Kidney epithelial cell (primary cell): ENCODE data around the gene FGF12. TPM values are rescaled to one million over a fixed set of nuclear protein-coding genes. Genes with fewer than 3 reads are reported as not detected.

Experiments used
- DNase-seq: peaks from one replicate; pipeline ENCODE4 v3.0.0-alpha.2; 2010; ENCODE audit warnings: low read depth
- H3K27me3 ChIP-seq: 2 replicates; pipeline ENCODE4 v1.6.0; 2011; ENCODE audit warnings: low read length; ENCODE audit not compliant: control insufficient read depth, insufficient read depth
- H3K36me3 ChIP-seq: 2 replicates; pipeline ENCODE4 v1.5.1; 2011; ENCODE audit warnings: low read length; ENCODE audit not compliant: control insufficient read depth, insufficient read depth
- H3K4me3 ChIP-seq: 2 replicates; pipeline ENCODE4 v1.5.1; 2011; ENCODE audit warnings: low read depth, mild to moderate bottlenecking, control low read depth, low read length
- total RNA-seq: library from RNA; depleted of rRNA; stranded (reverse); fragments of >200 nt; gene quantifications from 2 replicates; pipeline ENCODE4 v1.2.3, GENCODE V29; 2015
- TF ChIP-seq, protein P1 (sequence below): IDR thresholded peaks from 2 replicates; pipeline ENCODE4 v1.5.1; 2011; ENCODE audit warnings: mild to moderate bottlenecking, moderate library complexity, low read length, control low read depth, inconsistent platforms; ENCODE audit not compliant: insufficient read depth, poor library complexity, severe bottlenecking

FGF12 gene
- total RNA-seq, 1 donor from 2014 or later, result 3.2 TPM

GRCh38 chr3:192651836-192652512, 75.4 kb downstream of the FGF12 start:
- Histone ChIP-seq H3K36me3 (no peaks in the 10 kb centered on the region), H3K4me3 (no peak overlapping the region), H3K27me3 (no peaks in the 10 kb centered on the region)
- TF ChIP-seq, protein P1, sequence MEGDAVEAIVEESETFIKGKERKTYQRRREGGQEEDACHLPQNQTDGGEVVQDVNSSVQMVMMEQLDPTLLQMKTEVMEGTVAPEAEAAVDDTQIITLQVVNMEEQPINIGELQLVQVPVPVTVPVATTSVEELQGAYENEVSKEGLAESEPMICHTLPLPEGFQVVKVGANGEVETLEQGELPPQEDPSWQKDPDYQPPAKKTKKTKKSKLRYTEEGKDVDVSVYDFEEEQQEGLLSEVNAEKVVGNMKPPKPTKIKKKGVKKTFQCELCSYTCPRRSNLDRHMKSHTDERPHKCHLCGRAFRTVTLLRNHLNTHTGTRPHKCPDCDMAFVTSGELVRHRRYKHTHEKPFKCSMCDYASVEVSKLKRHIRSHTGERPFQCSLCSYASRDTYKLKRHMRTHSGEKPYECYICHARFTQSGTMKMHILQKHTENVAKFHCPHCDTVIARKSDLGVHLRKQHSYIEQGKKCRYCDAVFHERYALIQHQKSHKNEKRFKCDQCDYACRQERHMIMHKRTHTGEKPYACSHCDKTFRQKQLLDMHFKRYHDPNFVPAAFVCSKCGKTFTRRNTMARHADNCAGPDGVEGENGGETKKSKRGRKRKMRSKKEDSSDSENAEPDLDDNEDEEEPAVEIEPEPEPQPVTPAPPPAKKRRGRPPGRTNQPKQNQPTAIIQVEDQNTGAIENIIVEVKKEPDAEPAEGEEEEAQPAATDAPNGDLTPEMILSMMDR, result no peak
- no peak for DNase-seq

- Histone ChIP-seq H3K36me3 (no peaks in the 10 kb centered on the region), H3K4me3 (no peak overlapping the region), H3K27me3 (no peaks in the 10 kb centered on the region)
- no peak for DNase-seq
- TF ChIP-seq, protein P1, result no peak
These were observed 81.9 kb downstream of the FGF12 start for GRCh38 chr3:192645437-192645836.

DNA sequence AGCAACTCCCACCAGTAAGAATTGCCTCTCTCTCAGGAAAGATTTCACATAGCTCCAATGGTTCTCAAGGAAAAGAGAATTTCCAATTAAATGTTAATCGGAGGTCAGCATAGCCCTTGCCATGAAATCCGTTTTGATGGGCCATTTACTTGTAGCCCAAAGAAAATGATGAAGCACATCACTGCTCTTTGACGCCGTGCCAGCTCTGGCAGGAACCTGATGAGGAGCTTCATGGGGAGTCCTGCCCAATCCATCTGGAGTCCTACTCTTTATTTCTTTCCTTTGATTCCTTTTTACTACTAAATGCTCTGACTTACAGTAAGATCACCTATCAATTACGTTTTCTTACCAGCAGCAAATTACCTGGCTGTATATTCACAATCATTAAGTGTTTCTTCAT, 84.7 kb downstream of the FGF12 start:
- Histone ChIP-seq H3K4me3 (no peak overlapping the region), H3K27me3 (no peaks in the 10 kb centered on the region), H3K36me3 (no peaks in the 10 kb centered on the region)
- DNase-seq, result no peak
- TF ChIP-seq, protein P1, result no peak

GRCh38 chr3:192641919-192642318, 85.4 kb downstream of the FGF12 start:
- no peaks in the 10 kb centered on the region for H3K36me3 ChIP-seq
- no peak for DNase-seq
- no peaks in the 10 kb centered on the region for H3K27me3 ChIP-seq
- H3K4me3 ChIP-seq, result no peak overlapping the region
- TF ChIP-seq, protein P1, result no peak

DNA sequence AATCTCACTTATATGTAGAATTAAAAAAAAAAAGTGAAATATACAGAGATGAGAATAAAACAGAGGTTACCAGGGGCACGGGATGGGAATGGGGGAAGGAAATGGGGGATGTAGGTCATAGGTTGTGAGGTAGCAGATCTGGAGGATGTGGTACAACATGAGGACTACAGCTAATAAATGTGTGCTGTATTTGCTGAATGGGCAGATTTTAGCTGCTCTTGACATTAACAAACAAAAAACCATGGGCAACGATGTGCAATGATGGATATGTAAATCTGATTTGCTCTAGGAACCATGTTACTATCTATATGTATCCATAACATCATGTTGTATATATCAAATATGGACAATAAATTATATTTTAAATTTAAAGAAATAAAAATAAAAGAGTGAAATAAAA, 87.4 kb downstream of the FGF12 start:
- DNase-seq, result no peak
- no peak overlapping the region for H3K4me3 ChIP-seq
- H3K27me3 ChIP-seq, result no peaks in the 10 kb centered on the region
- TF ChIP-seq, protein P1, result no peak
- no peaks in the 10 kb centered on the region for H3K36me3 ChIP-seq

DNA sequence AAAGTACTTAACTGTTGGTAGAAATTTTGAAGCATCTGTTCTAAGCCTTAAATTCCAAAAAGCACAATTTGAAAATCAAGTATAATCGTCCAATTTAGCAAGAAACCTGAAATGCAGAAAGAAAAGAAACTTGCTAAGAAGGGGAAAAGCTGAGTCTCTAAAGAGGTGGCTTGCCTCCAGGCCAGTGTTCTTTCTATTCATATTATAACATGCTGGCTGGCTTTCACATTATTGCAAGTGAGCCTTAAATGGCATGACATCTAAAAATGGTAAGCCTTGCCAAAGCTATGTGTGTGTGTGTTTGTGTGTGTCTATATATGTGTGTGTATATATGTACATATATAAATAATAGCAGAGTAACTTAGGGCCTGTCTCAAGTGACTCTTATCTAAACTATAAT, 89.5 kb downstream of the FGF12 start:
- Histone ChIP-seq H3K36me3 (no peaks in the 10 kb centered on the region), H3K27me3 (no peaks in the 10 kb centered on the region), H3K4me3 (no peak overlapping the region)
- TF ChIP-seq, protein P1, result no peak
- DNase-seq, result no peak
